Measurements from ENCODE around the gene CES3. TPM values are rescaled to one million over a fixed set of nuclear protein-coding genes. Genes with fewer than 3 reads are reported as not detected.

The CES3 gene
- total and polyA plus RNA-seq, 2 donors (not counting 3 experiments of a cell fraction or from before 2014, with no cell fraction given) = 0.10 TPM; not detected in 1

DNA sequence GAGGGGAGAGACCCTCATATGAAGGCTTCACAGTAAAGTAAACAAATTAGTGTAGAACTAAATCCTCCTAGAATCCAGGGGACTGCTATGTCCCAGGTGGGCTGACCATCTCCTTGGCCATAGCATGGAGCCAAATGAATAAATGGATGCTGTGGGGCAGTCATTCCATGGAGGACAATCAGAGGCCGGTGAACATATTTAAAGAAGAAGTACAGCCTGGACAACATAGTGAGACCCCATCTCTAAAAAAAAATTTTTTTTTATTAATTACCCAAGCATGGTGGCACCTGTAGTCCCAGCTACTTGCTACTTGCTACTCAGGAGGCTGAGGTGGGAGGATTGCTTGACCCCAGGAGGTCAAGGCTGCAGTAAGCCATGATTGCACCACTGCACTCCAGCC, 62.6 kb downstream of the CES3 start:
- Histone ChIP-seq H3K9me3 (replicated peaks; ENCODE audit: control insufficient read depth, insufficient read depth, low read length) (no peaks in the 10 kb centered on the region), H3K79me2 (ENCODE audit: control insufficient read depth, insufficient read depth, low read length) (no peaks in the 10 kb centered on the region), H3K27ac (ENCODE audit: insufficient read depth, low read depth, low read length) (no peak overlapping the region), H4K20me1 (replicated peaks; ENCODE audit: control insufficient read depth, extremely low read depth, insufficient read depth, low read length) (no peaks in the 10 kb centered on the region), H3K4me3 (replicated peaks in 1 of 3; ENCODE audit: insufficient read depth in 1 of 3, low read depth in 1 of 3, low read length in 3 of 3) (no peak overlapping the region), H3K36me3 (ENCODE audit: control insufficient read depth in 2 of 2, extremely low read depth in 1 of 2, insufficient read depth in 2 of 2, low read length in 2 of 2) (no peaks in the 10 kb centered on the region), H3K9me1 (replicated peaks; ENCODE audit: control insufficient read depth, extremely low read depth, insufficient read depth, low read length) (no peaks in the 10 kb centered on the region), H3K27me3 (ENCODE audit: control insufficient read depth in 2 of 2, insufficient read depth in 2 of 2, low read length in 2 of 2) (no peaks in the 10 kb centered on the region), H3K4me1 (ENCODE audit: control insufficient read depth, extremely low read depth, insufficient read depth, low read length) (peaks cover 17% of the 10 kb centered on the region), H3K9ac (replicated peaks; ENCODE audit: extremely low read depth, insufficient read depth, low read length) (no peak overlapping the region), H3K4me2 (ENCODE audit: insufficient read depth, low read length) (no peak overlapping the region), H2AFZ (ENCODE audit: low read depth, low read length) (no peak overlapping the region)
- ChIA-PET CTCF (interaction anchor here (0.6 to 9.1 kb wide), 2 partner anchors 130 to 180 kb away, joined by 3 to 302 read pairs; partner anchors contain the start of genes B3GNT9 and CA7), POLR2A (no interaction called here)
- no peak for TF ChIP-seq EZH2 (IDR thresholded peaks at IDR 0.05; ENCODE audit: borderline replicate concordance, low read depth, low read length, severe bottlenecking)
- no peak for TF ChIP-seq MYC (IDR thresholded peaks at IDR 0.05; ENCODE audit: low read depth, low read length)
- TF ChIP-seq, protein P1, sequence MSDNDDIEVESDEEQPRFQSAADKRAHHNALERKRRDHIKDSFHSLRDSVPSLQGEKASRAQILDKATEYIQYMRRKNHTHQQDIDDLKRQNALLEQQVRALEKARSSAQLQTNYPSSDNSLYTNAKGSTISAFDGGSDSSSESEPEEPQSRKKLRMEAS (IDR thresholded peaks at IDR 0.05; ENCODE audit: insufficient read depth, insufficient read length) = no peak
- no peak for TF ChIP-seq POLR2AphosphoS5 (IDR thresholded peaks at IDR 0.05; ENCODE audit: insufficient read depth, low read depth, low read length)
- TF ChIP-seq JUN (IDR thresholded peaks at IDR 0.05; ENCODE audit: borderline replicate concordance, insufficient read depth, insufficient read length, low read depth) = no peak
- no peak for TF ChIP-seq FOS (IDR thresholded peaks at IDR 0.05; ENCODE audit: borderline replicate concordance, insufficient read depth, low read length)
- TF ChIP-seq, protein P2, sequence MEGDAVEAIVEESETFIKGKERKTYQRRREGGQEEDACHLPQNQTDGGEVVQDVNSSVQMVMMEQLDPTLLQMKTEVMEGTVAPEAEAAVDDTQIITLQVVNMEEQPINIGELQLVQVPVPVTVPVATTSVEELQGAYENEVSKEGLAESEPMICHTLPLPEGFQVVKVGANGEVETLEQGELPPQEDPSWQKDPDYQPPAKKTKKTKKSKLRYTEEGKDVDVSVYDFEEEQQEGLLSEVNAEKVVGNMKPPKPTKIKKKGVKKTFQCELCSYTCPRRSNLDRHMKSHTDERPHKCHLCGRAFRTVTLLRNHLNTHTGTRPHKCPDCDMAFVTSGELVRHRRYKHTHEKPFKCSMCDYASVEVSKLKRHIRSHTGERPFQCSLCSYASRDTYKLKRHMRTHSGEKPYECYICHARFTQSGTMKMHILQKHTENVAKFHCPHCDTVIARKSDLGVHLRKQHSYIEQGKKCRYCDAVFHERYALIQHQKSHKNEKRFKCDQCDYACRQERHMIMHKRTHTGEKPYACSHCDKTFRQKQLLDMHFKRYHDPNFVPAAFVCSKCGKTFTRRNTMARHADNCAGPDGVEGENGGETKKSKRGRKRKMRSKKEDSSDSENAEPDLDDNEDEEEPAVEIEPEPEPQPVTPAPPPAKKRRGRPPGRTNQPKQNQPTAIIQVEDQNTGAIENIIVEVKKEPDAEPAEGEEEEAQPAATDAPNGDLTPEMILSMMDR (IDR thresholded peaks at IDR 0.05; ENCODE audit: extremely low read depth in 1 of 2, insufficient read depth in 1 of 2, low read depth in 1 of 2, low read length in 2 of 2) = no peak
- FAIRE-seq (no peak), DNase-seq (ENCODE audit: low read depth, low spot score) (no peak)
- no TSS peak for BruUV-seq (replicated peaks)
- intact Hi-C loops (cut with micrococcal nuclease) = no loop called here
- dilution Hi-C loops (cut with MboI; ENCODE audit: extremely low pct_ligation_motif_present, low sequenced_read_pairs) = no loop called here

Small RNA genes within 50 kb of the gene (small RNA-seq; reads per million reads assigned to genes)
- not detected for gene RN7SL543P (ENCODE audit: insufficient read depth, insufficient read length, low read depth, low replicate concordance)

Other genes starting within 250 kb of the CES3 start
- gene DYNC1LI2, start 209.7 kb upstream of the CES3 start, total RNA-seq = 156 and 159 TPM in 2 replicates
- gene DYNC1LI2, start 209.7 kb upstream of the CES3 start, polyA plus RNA-seq = 51.2 and 110 TPM in 2 replicates
- not detected in 2 replicates for gene TERB1, start 159.7 kb upstream of the CES3 start, total RNA-seq
- not detected in 2 replicates for gene TERB1, start 159.7 kb upstream of the CES3 start, polyA plus RNA-seq
- 64.3 and 67.6 TPM in 2 replicates for gene NAE1, start 130.3 kb upstream of the CES3 start, total RNA-seq
- gene NAE1, start 130.3 kb upstream of the CES3 start, polyA plus RNA-seq = 18.2 and 23.6 TPM in 2 replicates
- gene CA7, start 116.9 kb upstream of the CES3 start, total RNA-seq = not detected in 2 replicates
- not detected in 2 replicates for gene CA7, start 116.9 kb upstream of the CES3 start, polyA plus RNA-seq
- 9.3 and 9.5 TPM in 2 replicates for gene PDP2, start 80.8 kb upstream of the CES3 start, total RNA-seq
- gene PDP2, start 80.8 kb upstream of the CES3 start, polyA plus RNA-seq = 4.1 and 4.4 TPM in 2 replicates
- gene CDH16, start 42.4 kb upstream of the CES3 start, total RNA-seq = not detected in 2 replicates
- not detected in 2 replicates for gene CDH16, start 42.4 kb upstream of the CES3 start, polyA plus RNA-seq
- 0.22 and 0.46 TPM in 2 replicates for gene RRAD, start 35.7 kb upstream of the CES3 start, total RNA-seq
- 0.48 and 0.60 TPM in 2 replicates for gene RRAD, start 35.7 kb upstream of the CES3 start, polyA plus RNA-seq
- gene CIAO2B, start 26.9 kb upstream of the CES3 start, total RNA-seq = 78.7 and 85.2 TPM in 2 replicates
- 314 and 423 TPM in 2 replicates for gene CIAO2B, start 26.9 kb upstream of the CES3 start, polyA plus RNA-seq
- gene CES2, start 25.8 kb upstream of the CES3 start, total RNA-seq = 24.5 and 28.8 TPM in 2 replicates
- 19.1 and 19.6 TPM in 2 replicates for gene CES2, start 25.8 kb upstream of the CES3 start, polyA plus RNA-seq
- gene CES4A, start 27.3 kb downstream of the CES3 start, total RNA-seq = 3.9 and 5.4 TPM in 2 replicates
- 13.3 and 16.4 TPM in 2 replicates for gene CES4A, start 27.3 kb downstream of the CES3 start, polyA plus RNA-seq
- 103 and 113 TPM in 2 replicates for gene CBFB, start 67.9 kb downstream of the CES3 start, total RNA-seq
- 22.0 and 27.8 TPM in 2 replicates for gene CBFB, start 67.9 kb downstream of the CES3 start, polyA plus RNA-seq
- gene PHAF1, start 148.7 kb downstream of the CES3 start, total RNA-seq = 16.1 and 18.5 TPM in 2 replicates
- gene PHAF1, start 148.7 kb downstream of the CES3 start, polyA plus RNA-seq = 21.1 and 21.9 TPM in 2 replicates
- 1.6 and 4.0 TPM in 2 replicates for gene B3GNT9, start 189.7 kb downstream of the CES3 start, total RNA-seq
- gene B3GNT9, start 189.7 kb downstream of the CES3 start, polyA plus RNA-seq = 6.4 and 6.8 TPM in 2 replicates
- gene TRADD, start 198.6 kb downstream of the CES3 start, total RNA-seq = 15.2 and 17.4 TPM in 2 replicates
- 22.6 and 23.3 TPM in 2 replicates for gene TRADD, start 198.6 kb downstream of the CES3 start, polyA plus RNA-seq
- 5.4 and 7.0 TPM in 2 replicates for gene FBXL8, start 198.7 kb downstream of the CES3 start, total RNA-seq
- 7.4 and 12.8 TPM in 2 replicates for gene FBXL8, start 198.7 kb downstream of the CES3 start, polyA plus RNA-seq
- gene HSF4, start 203.5 kb downstream of the CES3 start, total RNA-seq = 4.7 and 5.5 TPM in 2 replicates
- 4.8 and 7.9 TPM in 2 replicates for gene HSF4, start 203.5 kb downstream of the CES3 start, polyA plus RNA-seq
- gene NOL3, start 209.3 kb downstream of the CES3 start, total RNA-seq = 14.4 and 19.4 TPM in 2 replicates
- gene NOL3, start 209.3 kb downstream of the CES3 start, polyA plus RNA-seq = 16.0 and 19.2 TPM in 2 replicates
- 45.8 and 53.3 TPM in 2 replicates for gene MATCAP1, start 222.7 kb downstream of the CES3 start, total RNA-seq
- 44.5 and 49.0 TPM in 2 replicates for gene MATCAP1, start 222.7 kb downstream of the CES3 start, polyA plus RNA-seq
- gene EXOC3L1, start 228.9 kb downstream of the CES3 start, total RNA-seq = 10.8 and 19.4 TPM in 2 replicates
- 10.2 and 11.6 TPM in 2 replicates for gene EXOC3L1, start 228.9 kb downstream of the CES3 start, polyA plus RNA-seq
- gene E2F4, start 230.9 kb downstream of the CES3 start, total RNA-seq = 110 and 112 TPM in 2 replicates
- 168 and 199 TPM in 2 replicates for gene E2F4, start 230.9 kb downstream of the CES3 start, polyA plus RNA-seq
- 4.3 and 5.7 TPM in 2 replicates for gene ELMO3, start 237.9 kb downstream of the CES3 start, total RNA-seq
- gene ELMO3, start 237.9 kb downstream of the CES3 start, polyA plus RNA-seq = 3.9 and 4.1 TPM in 2 replicates

Data from endothelial cell of umbilical vein (primary cell).